Spinal cord (tissue), 10 donors: ENCODE results near the gene IL12A. TPM values are rescaled to one million over a fixed set of nuclear protein-coding genes. Genes with fewer than 3 reads are reported as not detected.

Experiments used
- DNase-seq, 6 donors: peaks; one replicate each; pipeline versions ENCODE4 v3.0.0 to v3.0.0-alpha.2; 2013 to 2015; ENCODE audit warnings: low spot score in 6 of 6, low read depth in 4 of 6
- H3K27ac ChIP-seq: one replicate; pipeline ENCODE4 v1.5.1; 2013; ENCODE audit warnings: low read depth, low read length, control low read depth
- H3K27me3 ChIP-seq: one replicate; pipeline ENCODE4 v1.6.1; 2013; ENCODE audit warnings: low read length; ENCODE audit not compliant: control insufficient read depth, insufficient read depth
- H3K36me3 ChIP-seq: one replicate; pipeline ENCODE4 v1.6.1; 2013; ENCODE audit warnings: low read length; ENCODE audit not compliant: control insufficient read depth, insufficient read depth
- H3K4me1 ChIP-seq: one replicate; pipeline ENCODE4 v1.6.1; 2013; ENCODE audit warnings: low read length; ENCODE audit not compliant: control insufficient read depth, insufficient read depth
- H3K4me3 ChIP-seq: one replicate; pipeline ENCODE4 v1.5.1; 2013; ENCODE audit warnings: low read depth, low read length, control low read depth
- H3K9me3 ChIP-seq: one replicate; pipeline ENCODE4 v1.6.1; 2013; ENCODE audit warnings: low read length; ENCODE audit not compliant: control insufficient read depth, insufficient read depth
- WGBS: methylation state at CpG from one replicate; pipeline ENCODE4 v1.1.5; 2013; ENCODE audit warnings: missing lambda C conversion rate; ENCODE audit not compliant: insufficient coverage; 5-methylcytosine and 5-hydroxymethylcytosine counted together
- polyA plus RNA-seq, 2 donors: library from polyadenylated mRNA; unstranded; fragments of 120-200 nt; gene quantifications; one replicate each; pipeline ENCODE4 v1.2.1, GENCODE V29; 2013; ENCODE audit not compliant: insufficient read length in 2 of 2
- total RNA-seq, 2 donors: library from RNA; depleted of rRNA in 1 of 2; stranded (reverse); fragments of 120-200 nt in 1 of 2; fragments of >200 nt in 1 of 2; gene quantifications; one replicate each; pipeline versions ENCODE4 v1.2.3 to v1.2.4, GENCODE V29; 2013 to 2014
- donor health status: healthy.

IL12A gene
- total and polyA plus RNA-seq, 4 donors, result 2.3 to 7.5 (median 2.5) TPM

DNA sequence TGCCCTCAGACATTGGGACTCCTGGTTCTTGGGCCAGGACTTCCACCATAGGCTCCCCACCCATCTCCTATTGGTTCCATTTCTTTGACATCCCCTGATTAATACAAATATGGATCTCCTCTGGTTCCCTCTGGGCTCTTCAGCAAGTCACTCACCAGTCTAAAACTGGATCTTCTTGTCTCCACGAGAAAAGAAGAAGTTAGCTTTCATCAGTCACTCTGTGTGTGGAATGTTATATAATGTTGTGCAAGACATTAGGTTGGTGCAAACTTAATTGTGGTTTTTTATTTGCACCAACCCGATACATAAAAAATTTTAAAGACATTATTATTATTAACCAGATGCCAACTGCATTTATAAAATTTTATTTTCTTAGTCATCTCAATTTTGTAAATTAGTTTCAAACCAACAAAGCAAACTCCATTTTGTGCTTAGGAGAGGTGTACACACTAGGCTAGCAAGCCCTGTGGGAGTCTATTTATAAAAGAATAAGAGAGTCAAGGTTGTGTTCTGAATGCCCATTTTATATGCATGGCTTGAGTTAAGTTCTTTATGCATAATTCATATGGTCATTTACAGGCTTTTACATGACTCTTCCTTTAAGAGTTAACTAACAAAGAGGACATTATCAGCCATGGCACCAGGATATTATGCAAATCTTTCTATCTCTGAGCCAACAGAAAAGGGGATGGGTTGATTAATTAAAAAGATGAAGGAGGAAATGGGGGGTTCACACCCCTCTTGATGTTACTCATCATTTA is 35.1 kb upstream of the IL12A start:
- H3K4me1 ChIP-seq, result no peaks in the 10 kb centered on the region
- H3K27me3 ChIP-seq, result no peaks in the 10 kb centered on the region
- H3K9me3 ChIP-seq, result peaks cover 2% of the 10 kb centered on the region
- H3K27ac ChIP-seq, result no peak overlapping the region
- WGBS, result no CpG with 5 or more reads among the region's 2 CpGs
- H3K36me3 ChIP-seq, result no peaks in the 10 kb centered on the region
- DNase-seq, result peak in 2 of 6 donors; percentile 24 to 47
- no peak overlapping the region for H3K4me3 ChIP-seq

DNA sequence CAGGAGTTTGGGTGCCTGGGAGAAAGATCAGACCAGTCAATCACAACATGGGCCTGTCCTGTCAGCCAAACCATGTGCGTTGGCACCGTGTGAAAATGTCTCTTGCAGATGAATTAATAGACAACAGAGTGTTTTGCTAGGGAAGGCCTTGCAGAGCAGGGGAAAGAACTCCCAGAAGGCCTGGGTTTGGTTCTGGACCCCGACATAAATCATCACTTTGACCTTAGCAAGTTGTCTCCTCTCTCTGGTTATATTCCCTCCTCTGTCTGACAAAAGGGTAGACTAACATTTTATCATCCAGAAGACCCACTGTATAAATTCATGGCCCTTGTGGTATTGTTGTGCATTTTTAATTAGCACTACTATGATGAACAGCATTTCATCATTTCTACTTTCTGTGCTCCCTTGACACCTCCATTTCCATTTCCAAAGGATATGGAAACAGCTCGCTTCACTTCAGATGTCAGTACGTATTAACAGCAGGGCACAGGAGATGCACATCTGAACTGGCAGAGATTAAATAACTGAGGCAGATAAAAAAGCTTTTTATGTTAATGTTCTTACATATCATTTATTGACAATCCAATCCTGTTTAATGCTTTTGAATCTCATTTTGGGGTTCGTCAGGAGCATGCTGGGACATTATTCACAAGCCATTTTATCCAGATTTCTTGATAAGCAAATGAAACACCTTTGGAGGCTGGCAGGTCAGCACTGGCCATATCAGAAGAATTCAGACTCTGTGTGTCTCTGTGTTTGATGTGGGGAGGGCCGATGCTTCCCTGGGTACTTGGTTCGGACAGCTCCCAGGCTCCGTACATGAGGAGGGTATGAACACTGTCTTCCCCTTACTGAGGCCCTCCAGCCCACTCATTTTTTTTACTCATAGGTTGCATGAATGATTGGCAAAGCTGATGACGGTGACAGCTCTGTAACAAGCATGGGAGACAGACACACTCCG is 28.2 kb upstream of the IL12A start:
- Histone ChIP-seq H3K27me3 (no peaks in the 10 kb centered on the region), H3K9me3 (peaks cover 2% of the 10 kb centered on the region), H3K4me1 (no peaks in the 10 kb centered on the region), H3K36me3 (no peaks in the 10 kb centered on the region), H3K27ac (no peak overlapping the region), H3K4me3 (no peak overlapping the region)
- DNase-seq, result peak in 1 of 6 donors; percentile 72
- WGBS, result 78% methylated on average over 2 of the region's 11 CpGs

DNA sequence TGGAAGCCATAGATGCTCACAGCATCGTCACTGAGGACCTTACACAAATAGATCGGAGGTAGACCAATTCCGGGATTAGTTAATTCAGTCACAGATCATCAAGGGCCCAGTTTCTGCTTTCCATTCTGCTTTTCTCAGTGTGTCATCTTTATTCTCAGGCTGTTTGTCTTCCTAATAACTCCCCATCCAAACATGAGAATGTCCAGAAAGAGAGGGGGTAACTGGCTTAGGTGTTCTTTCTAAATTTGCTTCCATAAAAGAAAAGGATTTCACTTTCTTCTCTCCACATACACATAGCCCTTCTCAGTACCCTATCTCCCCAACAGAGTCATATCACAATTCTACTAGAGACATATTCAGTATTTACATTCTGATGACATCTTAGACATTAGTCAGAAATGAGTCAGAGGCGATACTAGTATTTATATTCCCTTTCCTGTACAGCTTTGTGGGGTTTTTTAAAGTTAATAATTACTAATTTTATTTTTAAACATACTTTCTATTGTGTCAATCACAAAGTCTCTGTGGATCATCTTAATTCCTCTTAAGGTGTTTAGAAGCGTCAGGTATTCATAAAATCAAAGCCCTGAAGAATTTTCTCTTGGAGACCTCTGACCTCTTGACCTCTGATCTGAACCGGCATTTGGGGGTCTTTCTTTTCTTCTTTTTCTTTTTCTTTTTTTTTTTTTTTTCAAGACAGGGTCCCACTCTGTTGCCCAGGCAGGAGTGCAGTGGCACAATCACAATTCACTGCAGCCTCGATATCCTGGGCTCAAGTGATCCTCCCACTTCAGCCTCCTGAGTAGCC is 24.3 kb upstream of the IL12A start:
- Histone ChIP-seq H3K9me3 (no peaks in the 10 kb centered on the region), H3K4me3 (no peak overlapping the region), H3K27ac (no peak overlapping the region), H3K27me3 (no peaks in the 10 kb centered on the region), H3K36me3 (no peaks in the 10 kb centered on the region), H3K4me1 (no peaks in the 10 kb centered on the region)
- 81% methylated on average over 3 of the region's 7 CpGs for WGBS
- no peak for DNase-seq

DNA sequence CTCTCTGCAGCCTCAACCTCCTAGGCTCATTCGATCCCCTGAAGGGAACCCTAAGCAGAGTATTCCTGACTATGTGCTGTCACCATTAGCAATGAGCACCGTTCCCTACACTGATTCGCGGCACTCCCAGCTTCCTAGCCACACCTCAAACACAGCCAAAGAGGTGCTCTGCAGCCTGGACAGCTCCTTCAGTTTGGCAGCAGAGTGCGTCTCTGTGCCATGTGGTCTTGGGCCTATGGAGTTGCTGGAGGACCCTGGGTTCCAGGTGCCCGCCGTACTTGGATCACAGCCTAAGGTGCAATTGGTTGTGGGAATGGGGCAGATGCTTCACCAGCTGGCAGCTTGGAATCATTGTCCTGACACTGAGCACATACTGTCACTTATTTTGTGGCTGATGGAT is 17.3 kb upstream of the IL12A start:
- H3K9me3 ChIP-seq, result no peaks in the 10 kb centered on the region
- H3K27ac ChIP-seq, result no peak overlapping the region
- H3K36me3 ChIP-seq, result no peaks in the 10 kb centered on the region
- H3K4me1 ChIP-seq, result no peaks in the 10 kb centered on the region
- no peaks in the 10 kb centered on the region for H3K27me3 ChIP-seq
- no peak for DNase-seq
- H3K4me3 ChIP-seq, result no peak overlapping the region
- WGBS, result 88% methylated on average over 4 of the region's 7 CpGs

DNA sequence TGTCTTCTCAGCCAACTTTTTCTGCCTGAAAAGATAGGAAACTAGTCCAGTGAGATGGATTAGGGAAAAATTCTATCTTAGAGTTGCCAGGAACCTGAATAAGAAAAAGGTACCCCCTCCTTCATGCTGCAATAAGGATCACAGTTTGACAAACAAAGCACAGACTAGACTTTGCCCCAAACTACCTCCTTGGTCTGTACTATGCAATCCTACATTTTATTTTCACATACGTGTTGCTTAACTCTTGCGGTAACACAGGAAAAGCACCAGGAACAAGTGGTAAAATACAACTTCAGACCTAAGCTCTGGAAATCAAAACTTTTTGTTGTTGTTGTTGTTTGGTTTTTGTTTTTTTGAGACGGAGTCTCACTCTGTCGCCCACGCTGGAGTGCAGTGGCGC is 11.3 kb upstream of the IL12A start:
- WGBS, result no CpG with 5 or more reads among the region's 6 CpGs
- no peaks in the 10 kb centered on the region for H3K27me3 ChIP-seq
- no peaks in the 10 kb centered on the region for H3K36me3 ChIP-seq
- no peaks in the 10 kb centered on the region for H3K4me1 ChIP-seq
- no peaks in the 10 kb centered on the region for H3K9me3 ChIP-seq
- no peak for DNase-seq
- H3K27ac ChIP-seq, result no peak overlapping the region
- no peak overlapping the region for H3K4me3 ChIP-seq

DNA sequence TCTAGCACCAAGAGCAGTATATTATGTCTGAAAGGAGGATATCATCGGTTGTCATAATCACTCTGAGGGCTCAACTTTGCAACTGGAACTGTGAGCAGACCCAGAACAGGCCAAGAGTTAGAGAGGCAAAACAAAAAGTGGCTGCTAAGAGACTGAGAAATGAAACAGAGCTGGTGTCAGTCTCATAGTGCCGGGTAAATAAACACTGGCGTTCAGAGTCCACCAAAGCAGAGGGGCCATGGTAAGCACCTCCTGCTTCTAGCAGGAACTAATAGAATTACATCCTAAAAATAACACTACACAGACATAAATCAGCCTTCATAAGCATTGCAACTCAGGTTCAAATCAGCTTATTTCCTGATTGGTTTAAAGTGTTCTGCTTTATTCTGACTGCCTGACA is 10.3 kb upstream of the IL12A start:
- no peak for DNase-seq
- no peaks in the 10 kb centered on the region for H3K4me1 ChIP-seq
- H3K4me3 ChIP-seq, result no peak overlapping the region
- H3K9me3 ChIP-seq, result no peaks in the 10 kb centered on the region
- no peak overlapping the region for H3K27ac ChIP-seq
- 73% methylated on average over 2 of the region's 3 CpGs for WGBS
- H3K36me3 ChIP-seq, result no peaks in the 10 kb centered on the region
- no peaks in the 10 kb centered on the region for H3K27me3 ChIP-seq

DNA sequence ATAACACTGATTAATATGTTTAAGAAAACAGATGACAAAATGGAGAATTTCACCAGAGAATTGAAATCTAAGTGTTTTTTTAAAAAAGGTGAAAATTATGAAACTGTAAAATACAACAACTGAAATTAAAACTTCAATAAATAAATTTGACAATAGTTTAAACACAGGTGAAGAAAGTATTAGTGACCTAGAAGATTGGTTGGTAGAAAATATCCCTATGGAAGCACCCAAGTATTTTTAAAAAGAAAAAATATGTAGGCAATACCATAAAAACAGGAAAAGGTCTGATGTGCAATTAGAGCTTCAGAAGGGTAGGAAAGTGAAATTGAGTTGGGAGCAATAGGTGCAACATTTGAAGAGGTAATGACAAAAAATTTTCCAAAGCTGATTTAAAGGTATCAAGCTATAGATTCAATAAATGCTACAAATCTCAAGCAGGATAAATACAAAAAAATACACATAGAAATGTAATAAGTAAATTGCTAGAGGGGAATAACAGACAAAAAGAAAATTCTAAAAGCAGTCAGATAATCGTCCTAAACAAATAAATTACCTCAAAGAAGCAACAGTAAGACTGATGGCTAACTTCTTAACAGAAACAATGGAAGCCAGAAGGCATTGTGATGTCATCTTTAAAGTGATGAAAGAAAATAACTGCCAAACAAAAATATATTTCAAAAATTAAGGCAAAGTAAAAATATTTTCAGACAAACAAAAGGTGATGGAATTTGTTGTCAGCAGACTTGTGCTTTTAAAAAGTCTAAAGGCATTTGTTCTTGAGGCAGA is 9.5 kb upstream of the IL12A start:
- Histone ChIP-seq H3K27me3 (no peaks in the 10 kb centered on the region), H3K27ac (no peak overlapping the region), H3K36me3 (no peaks in the 10 kb centered on the region), H3K4me1 (no peaks in the 10 kb centered on the region), H3K9me3 (no peaks in the 10 kb centered on the region), H3K4me3 (no peak overlapping the region)
- DNase-seq, result no peak
- WGBS, result no CpG with 5 or more reads among the region's 1 CpG

DNA sequence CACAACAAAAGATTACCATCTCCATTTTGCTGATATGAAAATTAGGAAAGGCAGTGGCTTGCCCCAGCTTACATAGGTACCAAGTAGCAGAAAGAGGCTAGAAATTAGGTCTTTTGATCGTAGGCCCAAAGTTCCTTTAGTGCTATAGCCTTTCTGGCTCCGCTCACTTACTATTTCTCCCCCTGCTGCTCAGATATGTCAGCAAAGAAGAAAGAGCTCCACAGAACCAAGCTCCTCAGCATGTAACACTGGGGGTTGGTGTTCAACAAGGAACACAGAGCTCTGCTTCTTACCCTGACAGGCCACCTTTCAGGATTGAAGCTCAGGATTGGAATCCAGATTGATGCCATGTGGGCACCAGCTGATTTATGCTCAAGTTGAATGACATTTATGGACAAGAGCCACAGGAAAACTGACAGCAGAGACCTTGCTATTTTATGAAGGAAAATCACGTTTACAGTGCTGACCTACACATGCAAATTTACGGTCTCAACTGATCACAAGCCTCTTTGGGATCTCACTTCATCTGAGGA is 6.1 kb upstream of the IL12A start:
- WGBS, result 83% methylated on average over 3 of the region's 4 CpGs
- H3K36me3 ChIP-seq, result no peaks in the 10 kb centered on the region
- no peaks in the 10 kb centered on the region for H3K9me3 ChIP-seq
- no peaks in the 10 kb centered on the region for H3K4me1 ChIP-seq
- no peak overlapping the region for H3K4me3 ChIP-seq
- no peaks in the 10 kb centered on the region for H3K27me3 ChIP-seq
- no peak overlapping the region for H3K27ac ChIP-seq
- DNase-seq, result peak in 1 of 6 donors; percentile 50
